NCI-H345 treated with DMSO at 0.1 percent for 48 hours (cell line): Measurements from ENCODE around the gene SBNO1.
"Not testable (repeated sequence)": the region's sequence is repeated elsewhere in the genome, so short reads cannot be mapped to it uniquely, and the experiment has no call there.

Source experiments
- DNase-seq: peaks from one replicate; lab custom pipeline; 2025; ENCODE audit not compliant: unreplicated experiment; lab: John Stamatoyannopoulos, UW

SBNO1 gene

GRCh38 chr12:123271001-123271668 is 93.5 kb downstream of the SBNO1 start:
- DNase-seq, result peak; percentile 6

GRCh38 chr12:123270214-123271000 is 94.2 kb downstream of the SBNO1 start:
- DNase-seq, result no peak

- DNase-seq, result no peak
These were observed 94.8 kb downstream of the SBNO1 start for GRCh38 chr12:123269896-123270213.

- no peak for DNase-seq
These were observed 95.2 kb downstream of the SBNO1 start for GRCh38 chr12:123269395-123269892.

GRCh38 chr12:123268850-123269249 is 95.8 kb downstream of the SBNO1 start:
- DNase-seq, result no peak

DNA sequence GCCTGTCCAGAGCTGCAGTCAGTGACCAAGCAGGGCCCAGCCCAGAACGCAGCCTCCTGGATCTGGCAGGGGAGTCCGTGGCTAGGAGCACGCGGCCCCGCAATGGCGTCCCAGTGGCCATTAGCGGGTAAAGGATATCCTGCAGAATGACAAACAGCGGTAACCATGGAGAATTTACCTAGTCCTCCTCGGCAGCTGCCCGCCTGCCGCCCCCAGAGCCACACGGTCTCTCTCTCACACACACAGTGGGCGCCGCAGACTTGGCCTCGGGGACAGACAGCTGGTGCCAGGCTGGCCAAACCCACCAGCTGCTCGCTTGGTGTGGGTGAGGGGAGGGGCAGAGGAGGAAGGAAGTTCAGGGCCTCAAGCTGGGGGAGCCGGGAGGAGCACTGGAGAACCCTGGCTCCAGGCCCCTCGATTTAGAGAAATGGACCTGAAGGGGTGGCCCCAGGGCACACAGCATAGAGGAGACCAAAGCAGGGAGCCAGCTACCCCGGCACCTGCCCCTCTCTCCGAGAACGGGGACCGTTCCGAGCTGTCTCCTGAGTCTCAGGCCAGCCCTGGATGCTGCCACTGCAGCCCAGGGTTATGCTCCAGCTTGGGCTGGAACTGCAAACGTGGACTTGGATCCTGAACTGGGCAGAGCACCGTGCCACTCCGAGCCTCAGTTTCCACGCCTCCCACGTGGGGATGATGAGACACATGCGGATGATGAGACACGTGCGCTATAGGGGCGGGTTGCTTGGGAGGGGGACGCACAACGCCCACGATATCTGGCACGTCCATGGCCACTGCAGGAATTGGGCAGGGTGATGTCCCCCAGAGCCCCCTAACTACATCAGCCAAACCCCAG is 96.4 kb downstream of the SBNO1 start:
- DNase-seq, result no peak

GRCh38 chr12:123267335-123267920 is 97.2 kb downstream of the SBNO1 start:
- no peak for DNase-seq

DNA sequence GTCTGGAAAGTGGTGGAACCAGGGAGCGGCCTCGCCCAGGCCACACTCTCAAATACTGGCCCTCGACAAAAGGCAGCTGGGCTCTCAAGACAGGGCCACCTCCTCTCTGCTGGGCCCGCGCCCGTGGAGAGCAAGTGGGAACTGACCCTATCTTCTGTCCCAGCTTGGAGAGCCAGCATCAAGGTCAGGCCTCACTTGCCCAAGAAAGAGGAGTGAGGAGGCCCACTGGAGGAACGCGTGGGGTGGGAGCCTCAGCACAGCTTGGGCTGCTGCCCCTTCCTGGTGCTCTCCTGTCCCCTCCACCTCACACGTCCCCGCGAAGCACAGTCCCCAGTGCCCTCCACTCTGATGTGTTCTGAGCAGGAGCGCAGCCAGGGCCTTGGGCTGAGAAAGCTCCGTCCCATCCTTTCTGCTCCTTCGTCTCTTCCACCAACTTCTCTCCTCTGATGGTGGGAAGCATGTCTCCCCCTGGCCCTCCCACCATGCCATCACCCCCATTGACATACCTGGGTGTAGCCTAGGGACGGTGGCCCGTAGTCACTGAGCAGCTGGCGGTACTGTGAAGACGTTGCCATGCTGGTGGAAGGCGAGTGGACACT is 97.9 kb downstream of the SBNO1 start:
- DNase-seq, result no peak

DNA sequence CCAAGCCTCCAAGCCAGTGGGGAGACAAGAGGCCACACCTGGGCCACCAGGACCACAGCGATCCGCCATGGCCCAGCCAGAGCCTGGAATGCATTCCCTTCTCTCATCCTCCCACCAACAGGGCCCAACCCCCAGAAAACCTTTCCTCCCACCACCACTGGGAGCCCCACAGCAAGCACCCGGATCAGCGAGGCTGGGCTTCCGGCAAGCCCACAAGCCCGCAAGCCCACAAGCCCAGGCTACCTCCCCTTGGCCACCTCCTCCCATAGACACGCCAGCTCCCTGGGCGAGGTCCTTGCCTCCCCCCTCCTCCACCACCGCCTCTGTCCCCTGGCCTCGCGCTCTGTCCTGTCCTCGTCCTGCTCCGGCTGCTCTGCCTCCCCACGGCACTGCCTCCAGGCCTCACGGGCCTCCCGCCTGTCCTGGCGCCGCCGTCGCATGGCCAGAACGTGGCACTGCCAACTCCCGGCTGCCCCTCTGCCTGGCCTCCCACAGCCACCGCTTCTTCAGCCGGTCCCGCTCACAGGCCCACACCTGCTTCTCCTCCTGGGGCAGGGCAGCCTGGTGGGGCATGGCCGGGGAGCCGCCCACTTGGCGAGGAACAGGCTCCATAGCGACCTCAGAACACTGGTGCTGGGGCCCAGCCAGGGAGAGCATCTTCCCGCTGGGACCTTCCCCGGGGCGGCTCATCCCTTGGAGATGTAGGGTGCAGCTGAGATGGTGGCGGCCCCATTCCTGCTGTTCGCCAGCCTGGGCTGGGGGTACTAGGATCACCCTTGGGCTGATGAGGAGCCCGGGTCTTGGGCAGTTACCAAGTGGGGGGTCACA is 98.6 kb downstream of the SBNO1 start:
- no peak for DNase-seq

- no peak for DNase-seq
These were observed 100.0 kb downstream of the SBNO1 start for GRCh38 chr12:123264642-123265041.

DNA sequence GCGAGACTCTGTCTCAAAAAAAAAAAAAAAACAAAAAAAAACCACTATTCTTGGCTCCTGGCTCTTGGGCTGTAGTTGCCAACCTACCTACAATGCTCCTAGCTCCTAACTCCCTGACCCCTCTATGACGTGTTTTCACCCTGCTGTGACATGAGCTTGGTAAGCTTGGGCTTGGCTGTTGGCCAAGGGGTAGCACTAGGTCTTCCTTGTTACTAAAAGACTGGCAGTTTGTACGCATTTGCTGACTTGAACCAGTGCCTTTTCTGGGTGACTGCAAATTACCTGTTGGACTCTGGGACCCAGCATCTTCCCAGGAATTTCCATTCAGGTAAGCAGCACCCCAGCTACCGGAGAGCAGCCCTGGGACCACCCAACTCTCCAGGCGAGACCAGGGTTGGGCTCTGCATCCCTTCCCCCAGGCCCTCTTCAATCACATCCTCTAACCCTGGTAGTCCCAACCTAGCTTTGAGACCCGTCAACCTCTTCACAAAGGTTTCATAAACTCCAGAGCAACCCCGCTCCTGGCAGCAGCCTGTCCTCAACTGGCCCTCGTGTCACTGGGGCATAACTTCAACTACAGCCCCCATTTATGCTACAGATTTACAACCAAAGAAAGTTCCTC is 101.3 kb downstream of the SBNO1 start:
- DNase-seq, result no peak

- no peak for DNase-seq
These were observed 103.5 kb downstream of the SBNO1 start for GRCh38 chr12:123261196-123261595.

- DNase-seq, result no peak
These were observed 104.6 kb downstream of the SBNO1 start for GRCh38 chr12:123260081-123260480.

- DNase-seq, result no peak
These were observed 106.1 kb downstream of the SBNO1 start for GRCh38 chr12:123258593-123258992.

DNA sequence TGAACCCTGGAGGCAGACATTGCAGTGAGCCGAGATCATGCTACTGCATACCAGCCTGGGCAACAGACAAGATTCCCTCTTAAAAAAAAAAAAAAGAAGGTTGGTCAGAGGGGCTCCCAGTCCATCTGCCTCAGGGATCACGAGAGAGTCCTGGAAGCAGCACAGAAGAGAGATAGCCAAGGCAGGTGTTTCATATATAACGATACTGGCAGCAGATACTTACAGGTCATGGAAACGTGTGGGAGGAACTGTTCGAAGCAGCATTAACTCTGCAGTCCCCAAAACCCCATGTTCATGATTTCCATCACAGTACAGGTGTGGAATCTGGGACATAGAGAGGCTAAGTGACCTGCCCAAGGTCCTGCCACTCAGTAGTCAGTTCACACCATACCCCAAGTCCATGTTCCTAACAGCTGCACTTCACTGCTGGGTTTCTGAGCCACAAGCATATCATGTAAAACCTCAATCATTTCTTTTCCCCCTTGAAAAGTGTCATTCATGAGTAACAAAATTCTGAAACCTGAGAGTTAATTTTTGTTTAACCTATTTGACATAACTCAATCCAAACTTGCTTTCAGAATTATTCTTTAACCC is 109.7 kb downstream of the SBNO1 start:
- DNase-seq, result no peak

- no peak for DNase-seq
These were observed 110.8 kb downstream of the SBNO1 start for GRCh38 chr12:123253641-123254459.

DNA sequence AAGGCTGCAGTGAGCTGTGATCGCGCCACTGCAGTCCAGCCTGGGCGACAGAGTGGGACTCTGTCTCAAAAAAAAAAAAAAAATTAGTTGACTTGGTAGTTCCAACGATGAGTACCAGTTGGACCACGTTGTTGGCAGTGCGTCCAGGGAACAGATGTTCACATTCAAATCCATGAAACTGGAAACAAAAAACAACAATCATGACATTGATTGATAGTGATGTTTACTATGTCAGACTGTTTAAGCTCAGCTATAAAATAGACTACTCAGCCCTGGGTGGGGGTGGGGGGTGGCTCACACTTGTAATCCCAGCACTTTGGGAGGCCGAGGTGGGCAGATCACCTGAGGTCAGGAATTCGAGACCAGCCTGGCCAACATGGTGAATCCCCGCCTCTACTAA is 112.3 kb downstream of the SBNO1 start:
- not testable (repeated sequence) for DNase-seq

DNA sequence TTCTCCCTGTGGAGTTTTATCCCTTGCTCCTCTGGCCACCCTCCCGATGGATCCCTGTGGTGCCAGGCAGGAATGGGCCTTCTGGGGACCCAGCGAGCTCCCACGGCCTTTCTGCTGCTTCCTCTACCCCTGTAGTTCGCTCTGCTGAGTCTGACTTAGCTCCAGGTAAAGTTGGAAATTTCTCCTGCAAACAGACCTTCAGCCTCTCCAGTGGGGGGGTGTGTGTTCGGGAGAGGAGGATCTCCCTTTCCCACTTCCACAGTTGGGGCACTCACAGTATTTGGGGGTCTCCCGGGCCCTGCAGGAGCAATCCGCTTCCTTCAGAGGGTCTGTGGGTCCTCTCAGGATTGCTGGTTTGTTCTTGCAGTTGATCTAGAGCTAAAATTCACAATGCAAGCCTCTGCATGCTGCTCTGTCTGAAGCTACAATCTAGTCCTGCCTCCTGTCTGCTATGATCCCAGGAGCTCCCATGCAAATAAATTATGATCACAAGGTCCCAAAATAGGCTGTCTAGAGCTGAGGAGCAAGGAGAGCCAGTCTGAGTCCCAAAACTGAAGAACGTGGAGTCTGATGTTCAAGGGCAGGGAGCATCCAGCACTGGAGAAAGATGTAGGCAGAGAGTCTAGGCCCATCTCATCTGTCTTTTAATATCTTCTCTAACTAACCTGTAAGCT is 113.1 kb downstream of the SBNO1 start:
- no peak for DNase-seq
